RWPE1 (cell line): ENCODE measurements around the gene CAMKK2.

ENCODE experiments used
- CTCF ChIA-PET: fragments of 350-600 bp; sonication (Branson Sonifier 250); formaldehyde crosslinking; extraction: SDS; loops from one replicate; lab custom pipeline; 2021; lab: Yijun Ruan, JAX
- POLR2A ChIA-PET: fragments of 400-600 bp; formaldehyde crosslinking; extraction: SDS; loops from one replicate; lab custom pipeline; 2020; ENCODE audit warnings: antibody characterized with exemption; ENCODE audit not compliant: low non-redundant PET; lab: Yijun Ruan, JAX
- DNase-seq: peaks from one replicate; pipeline ENCODE4 v3.0.0; 2012; ENCODE audit warnings: low spot score
- H3K27ac ChIP-seq: fragments of 450-650 bp; 2 replicates; pipeline ENCODE4 v1.5.1; 2017
- CTCF ChIP-seq: fragments of 450-650 bp; conservative IDR thresholded peaks from 2 replicates; pipeline ENCODE4 v1.5.1; 2017; ENCODE audit warnings: low read depth, mild to moderate bottlenecking

The CAMKK2 gene

DNA sequence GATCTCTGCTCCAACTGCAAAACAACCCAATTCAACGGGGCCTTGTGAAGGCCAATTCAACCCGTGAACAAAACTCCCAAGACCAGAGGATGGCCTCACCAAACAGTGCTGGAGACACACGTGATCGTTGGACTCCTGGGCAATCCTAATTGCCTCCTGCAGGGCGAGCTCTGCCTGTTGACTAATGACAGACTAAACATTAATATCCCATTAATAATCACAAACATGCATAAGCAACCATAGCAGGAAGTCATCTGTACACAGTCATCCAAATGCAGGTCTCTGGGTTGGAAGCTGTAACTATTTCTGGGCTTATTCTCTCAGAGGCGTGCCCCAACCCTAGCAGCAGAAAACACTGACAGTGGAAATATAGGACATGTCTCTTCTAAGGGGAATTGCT lies 34.7 kb upstream of the CAMKK2 start:
- H3K27ac ChIP-seq = no peak overlapping the region
- CTCF ChIA-PET = no interaction called here
- TF ChIP-seq CTCF = no peak
- POLR2A ChIA-PET = no interaction called here
- no peak for DNase-seq

DNA sequence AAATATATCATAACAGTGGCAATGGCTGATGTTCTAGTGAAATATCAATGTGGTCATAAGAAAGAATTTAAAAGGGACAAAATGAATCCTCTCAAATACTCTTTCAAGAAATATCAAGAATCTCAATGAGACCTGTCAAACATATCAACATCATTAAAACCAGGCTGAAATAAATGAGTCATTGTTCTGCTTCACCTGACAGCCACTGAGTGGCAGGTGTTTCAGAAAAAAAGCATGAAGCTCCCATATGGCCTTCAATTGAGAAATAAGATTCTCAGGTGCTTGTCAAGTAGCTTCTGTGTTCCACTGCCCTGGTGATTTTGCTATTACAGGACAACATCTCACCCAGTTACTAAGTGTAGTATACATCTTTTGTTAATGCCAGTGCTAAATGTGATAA lies 34.2 kb upstream of the CAMKK2 start:
- no peak for DNase-seq
- no peak for TF ChIP-seq CTCF
- no peak overlapping the region for H3K27ac ChIP-seq
- ChIA-PET CTCF (interaction anchor here (0.6 to 0.9 kb wide), 2 partner anchors 92 to 770 kb away, joined by 3 to 4 read pairs; no protein-coding TSS in a partner anchor), POLR2A (no interaction called here)

- DNase-seq = no peak
- ChIA-PET CTCF (interaction anchor here (0.6 to 0.9 kb wide), 2 partner anchors 93 to 771 kb away, joined by 3 to 4 read pairs; no protein-coding TSS in a partner anchor), POLR2A (no interaction called here)
- H3K27ac ChIP-seq = no peak overlapping the region
- TF ChIP-seq CTCF = no peak
These were observed 33.7 kb upstream of the CAMKK2 start for GRCh38 chr12:121330195-121330594.

GRCh38 chr12:121328620-121329019 lies 32.1 kb upstream of the CAMKK2 start:
- ChIA-PET CTCF (no interaction called here), POLR2A (no interaction called here)
- no peak overlapping the region for H3K27ac ChIP-seq
- no peak for TF ChIP-seq CTCF
- DNase-seq = no peak

DNA sequence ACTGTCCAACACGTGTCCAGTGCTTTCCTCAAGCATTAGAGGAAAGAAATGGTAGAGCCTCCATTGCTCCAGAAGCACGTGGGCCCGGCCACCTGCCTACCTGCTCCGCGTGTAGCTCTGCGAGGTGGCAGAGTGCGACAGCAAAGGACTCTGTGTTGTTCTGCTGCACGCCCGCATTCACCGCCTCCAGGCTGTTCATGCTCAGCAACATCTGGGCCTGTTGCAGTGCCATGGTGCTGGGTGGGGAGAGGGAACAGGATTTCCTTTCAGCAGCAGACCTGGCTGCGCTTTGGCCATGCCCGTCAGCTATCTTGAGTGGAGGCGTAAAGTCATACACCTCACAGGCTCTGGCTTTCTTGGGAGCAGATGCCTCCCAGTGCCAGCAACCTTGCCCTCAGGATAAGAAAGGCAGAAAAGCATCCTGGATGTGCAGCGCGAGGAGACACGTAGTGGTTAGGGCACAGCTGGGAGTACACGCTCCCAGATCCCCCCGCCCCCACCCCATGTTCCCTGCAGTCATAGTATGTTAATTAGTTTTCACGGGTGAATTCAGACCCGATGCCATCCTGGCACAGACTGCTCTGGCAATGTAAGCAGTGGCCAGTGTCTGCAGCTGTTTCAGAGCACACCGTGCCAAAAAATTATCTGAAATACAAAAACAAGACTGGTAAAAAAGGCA lies 30.6 kb upstream of the CAMKK2 start:
- H3K27ac ChIP-seq = peak overlapping the region; percentile 25; the same call in 1 of the 2 replicates
- ChIA-PET CTCF (interaction anchor here (0.6 kb wide), 1 partner anchor 23 kb away, joined by 5 read pairs; no protein-coding TSS in a partner anchor), POLR2A (no interaction called here)
- DNase-seq = no peak
- TF ChIP-seq CTCF = no peak

- ChIA-PET CTCF (interaction anchor here (0.6 kb wide), 1 partner anchor 804 kb away, joined by 4 read pairs; no protein-coding TSS in a partner anchor), POLR2A (no interaction called here)
- TF ChIP-seq CTCF = no peak
- DNase-seq = no peak
- no peak overlapping the region; the same call in 1 of the 2 replicates for H3K27ac ChIP-seq
These were observed 29.4 kb upstream of the CAMKK2 start for GRCh38 chr12:121325922-121326396.
